Choroid plexus epithelial cell (primary cell): Measurements from ENCODE around the gene COPE.

Experiments used
- DNase-seq: peaks from one replicate; pipeline ENCODE4 v3.0.0-alpha.2; 2010; ENCODE audit warnings: low read depth
- H3K4me3 ChIP-seq: 2 replicates; pipeline ENCODE4 v1.5.1; 2011; ENCODE audit warnings: low read depth, mild to moderate bottlenecking, control low read depth, low read length, moderate library complexity
- CTCF ChIP-seq: conservative IDR thresholded peaks from 2 replicates; pipeline ENCODE4 v1.5.1; 2011; ENCODE audit warnings: low read depth, mild to moderate bottlenecking, control low read depth, inconsistent platforms, low read length, moderate library complexity

Gene COPE

GRCh38 chr19:18908917-18909619 lies 10.1 kb downstream of the COPE start:
- no peak overlapping the region for H3K4me3 ChIP-seq
- no peak for DNase-seq
- no peak for TF ChIP-seq CTCF

GRCh38 chr19:18906605-18907519 lies 12.3 kb downstream of the COPE start:
- DNase-seq: no peak
- no peak for TF ChIP-seq CTCF
- H3K4me3 ChIP-seq: no peak overlapping the region

- TF ChIP-seq CTCF: no peak
- H3K4me3 ChIP-seq: no peak overlapping the region
- no peak for DNase-seq
Observed at GRCh38 chr19:18905513-18906236, 13.5 kb downstream of the COPE start.

GRCh38 chr19:18905058-18905456 lies 14.1 kb downstream of the COPE start:
- no peak overlapping the region for H3K4me3 ChIP-seq
- TF ChIP-seq CTCF: no peak
- no peak for DNase-seq

GRCh38 chr19:18904334-18905057 lies 14.7 kb downstream of the COPE start:
- no peak for TF ChIP-seq CTCF
- no peak overlapping the region for H3K4me3 ChIP-seq
- DNase-seq: no peak
